NCI-H2107 (cell line): Measurements from ENCODE around the gene ANKRD13B.

Experiments used
- DNase-seq: peaks from one replicate; lab custom pipeline; 2025; lab: John Stamatoyannopoulos, UW

ANKRD13B gene

DNA sequence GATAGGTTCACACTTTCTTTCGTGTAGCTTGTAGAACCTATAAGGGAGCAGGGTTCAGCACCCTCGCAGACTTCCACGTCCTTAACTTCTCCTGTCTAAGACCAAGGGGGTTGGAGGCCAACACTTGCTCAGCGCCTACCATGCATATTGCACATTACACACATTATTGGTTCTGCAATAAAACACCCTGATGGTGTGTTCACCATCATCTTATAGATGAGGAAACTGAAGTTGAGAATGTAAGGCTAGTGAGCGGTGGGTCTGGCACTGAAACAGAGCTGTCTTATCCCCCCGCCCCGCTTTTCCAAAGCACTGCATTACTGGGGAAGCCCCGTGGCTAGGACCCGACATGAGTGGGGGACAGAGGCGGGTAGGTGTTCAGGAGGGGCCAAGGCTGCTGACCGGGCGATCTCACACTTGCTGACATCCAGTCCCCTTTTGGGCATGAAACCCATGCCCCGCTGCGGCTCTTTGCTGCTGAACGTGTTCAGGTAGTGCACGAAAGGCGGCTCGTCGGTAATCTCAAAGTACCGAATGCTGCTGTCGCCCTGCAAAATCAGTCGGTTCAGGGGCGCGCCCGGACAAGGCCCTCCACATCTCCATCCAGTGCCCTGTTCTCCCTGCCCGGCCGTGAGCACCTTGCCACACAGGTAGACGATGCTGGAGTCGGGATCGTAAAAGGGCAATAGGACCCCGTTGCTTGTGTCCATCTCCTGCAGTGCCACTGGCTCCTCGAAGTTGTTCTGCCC is 23.5 kb downstream of the ANKRD13B start:
- DNase-seq: no peak

DNA sequence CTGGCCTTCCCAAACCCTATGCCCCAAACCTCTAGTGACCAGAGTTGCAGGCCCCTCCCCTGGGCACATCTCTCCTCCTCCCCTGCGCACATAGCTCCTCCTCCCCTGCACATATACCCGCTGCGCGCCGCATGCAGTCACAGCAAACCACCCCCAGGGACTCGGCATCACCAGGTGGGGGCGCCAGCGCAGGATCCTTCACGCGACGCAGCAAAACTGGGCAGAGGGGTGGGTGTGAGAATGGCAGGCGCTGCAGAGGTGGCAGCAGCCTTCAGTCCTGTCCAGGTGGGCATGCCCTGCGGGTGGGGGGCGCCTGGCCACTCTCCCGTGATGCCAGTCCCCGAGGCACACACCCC is 24.2 kb downstream of the ANKRD13B start:
- peak; percentile 54 for DNase-seq

DNA sequence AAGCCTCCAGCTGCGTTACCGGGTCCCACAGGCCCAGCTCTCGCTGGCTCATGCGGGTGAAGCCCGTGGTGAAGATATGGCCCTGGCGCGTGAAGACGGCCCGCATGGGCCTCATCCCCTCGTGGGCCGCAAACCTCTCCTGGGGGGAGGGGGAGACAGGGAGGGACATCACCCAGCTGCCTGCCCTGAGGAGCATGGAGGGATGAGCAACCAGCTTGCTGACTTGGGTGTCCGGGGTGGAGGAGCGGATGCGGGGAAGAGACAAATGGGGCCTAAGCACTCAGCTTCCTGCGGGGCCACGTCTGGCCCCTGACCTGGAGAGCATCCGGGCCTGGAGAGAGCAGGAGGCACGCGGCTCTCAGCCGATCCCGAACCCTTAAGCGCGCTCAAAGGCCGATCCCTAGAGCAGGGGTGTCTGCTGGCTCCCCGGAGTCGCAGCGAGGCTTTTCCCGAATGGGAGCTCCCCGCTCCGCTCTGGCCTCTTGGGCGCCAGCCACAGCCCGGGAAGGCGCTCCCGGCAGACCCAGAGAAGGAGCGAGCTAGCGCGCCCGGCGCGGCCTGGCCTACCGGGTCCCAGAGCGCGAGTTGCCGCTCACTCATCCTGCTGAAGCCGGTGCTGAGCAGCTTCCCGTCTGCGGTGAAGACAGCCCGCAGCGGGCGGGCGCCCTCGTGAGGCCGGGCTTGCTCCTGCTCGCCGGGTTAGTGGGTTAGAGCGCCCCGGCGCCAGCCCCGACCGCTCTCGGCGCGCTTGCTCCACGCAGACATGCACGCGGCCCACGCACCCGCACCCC is 24.7 kb downstream of the ANKRD13B start:
- peak; percentile 86 for DNase-seq

DNA sequence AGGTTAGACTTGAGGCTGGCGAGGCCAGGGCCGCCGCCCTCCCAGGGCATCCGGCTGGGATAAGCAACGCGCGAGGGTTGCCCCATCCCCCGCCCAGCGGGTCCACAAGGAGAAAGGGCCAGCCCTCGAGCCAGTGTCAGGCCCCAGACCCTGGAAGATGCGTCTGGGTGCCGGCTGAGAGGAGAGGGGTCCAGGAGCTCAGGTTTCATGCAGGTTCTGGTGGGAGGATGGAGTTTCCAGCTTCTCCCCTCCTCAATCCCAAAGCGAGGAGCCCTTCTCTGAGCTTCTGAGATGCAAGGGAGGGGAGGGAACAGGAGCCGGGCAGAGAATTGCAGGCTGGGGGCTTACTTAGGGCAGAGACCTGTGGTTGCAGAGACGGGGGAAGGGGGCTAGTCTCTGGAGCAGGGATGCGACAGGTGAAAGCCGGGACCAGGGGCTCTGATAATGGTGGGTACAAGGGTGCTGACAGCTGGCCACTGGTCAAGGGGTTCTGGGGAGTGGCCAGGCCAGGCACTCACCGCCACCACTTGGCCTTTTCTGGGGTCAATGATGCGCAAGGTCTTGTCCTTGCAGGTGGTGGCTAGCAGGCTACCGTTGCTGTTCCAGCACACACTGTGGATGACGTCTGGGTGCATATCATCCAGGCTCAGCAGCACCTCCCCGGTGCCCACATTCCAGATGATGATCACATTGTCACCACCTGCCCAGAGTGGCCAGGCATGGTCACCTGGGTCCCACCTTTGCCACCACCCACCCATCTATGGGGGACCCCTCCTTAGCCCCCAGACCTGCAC is 25.5 kb downstream of the ANKRD13B start:
- DNase-seq: no peak

DNA sequence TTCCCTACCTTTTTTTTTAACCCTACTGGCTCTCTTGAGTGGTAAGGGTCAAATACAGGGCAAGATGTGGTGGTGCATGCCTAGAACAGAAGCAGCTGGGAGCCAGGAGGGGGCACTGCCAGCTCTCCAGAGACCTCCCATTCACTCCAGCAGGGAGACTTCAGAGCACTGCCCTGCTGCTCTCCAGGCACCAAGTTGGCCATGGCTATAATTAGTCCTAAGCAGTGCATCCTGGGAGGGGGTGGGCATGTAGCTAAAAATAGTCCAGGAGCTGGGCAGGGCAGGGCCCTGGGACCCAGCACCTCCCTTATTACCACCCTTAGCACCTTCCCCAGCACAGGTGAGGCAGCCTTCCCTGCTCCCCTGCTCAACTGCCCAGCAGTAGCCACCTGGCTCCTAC is 26.3 kb downstream of the ANKRD13B start:
- DNase-seq: no peak

DNA sequence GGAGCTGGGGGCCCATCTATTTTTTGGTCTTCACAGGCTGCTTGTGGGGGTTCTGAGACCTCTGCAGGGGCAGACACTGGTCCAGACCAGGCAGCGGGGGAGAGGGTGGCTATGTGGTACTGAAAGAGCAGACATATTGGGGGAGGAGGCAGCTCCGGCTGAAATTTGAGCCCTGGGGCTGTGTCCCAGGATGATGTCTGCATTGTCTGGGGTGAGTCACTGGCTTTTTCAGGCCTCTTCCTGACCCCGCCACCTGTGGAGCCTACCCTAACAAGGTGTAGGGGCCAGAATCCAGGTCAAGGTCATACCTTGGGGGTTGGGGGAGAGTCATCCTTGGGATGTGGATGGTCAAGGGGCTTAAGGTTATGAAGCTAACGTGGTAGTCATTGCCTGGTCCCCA is 27.3 kb downstream of the ANKRD13B start:
- DNase-seq: no peak

DNA sequence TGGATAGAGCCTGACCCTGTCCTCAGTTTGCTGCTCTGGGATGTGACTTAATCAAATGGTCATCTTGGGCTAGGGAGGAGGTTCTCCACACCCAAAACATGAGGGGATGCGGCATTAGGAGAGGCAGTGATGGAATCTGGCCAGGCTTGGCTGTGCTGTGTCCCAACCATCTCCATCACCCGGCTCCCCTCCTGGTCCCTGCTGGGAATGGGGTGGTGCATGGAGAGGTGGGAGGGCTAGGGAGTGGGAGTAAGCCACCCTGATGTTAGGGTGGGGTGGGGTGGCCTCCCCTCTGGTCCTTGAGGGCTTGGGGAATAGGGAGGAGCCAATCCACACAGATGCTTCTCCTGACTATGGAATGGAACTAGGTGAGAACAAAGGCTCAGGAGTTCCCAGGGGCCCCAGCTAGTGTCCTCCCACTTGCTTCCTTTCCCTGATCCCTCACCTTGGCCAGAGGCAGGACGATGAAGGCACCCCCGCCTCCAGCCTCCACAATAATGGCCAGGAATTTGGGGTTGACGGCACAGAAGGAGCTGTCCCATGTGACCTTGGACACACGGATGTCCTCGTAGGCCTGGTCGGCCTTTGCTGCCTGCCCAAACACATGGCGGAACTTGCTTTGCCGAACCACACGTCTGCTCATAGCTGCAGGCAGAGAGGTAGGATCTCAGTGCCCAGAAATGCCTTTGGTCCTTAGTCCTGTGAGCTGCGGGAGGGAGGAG is 28.0 kb downstream of the ANKRD13B start:
- DNase-seq: no peak

DNA sequence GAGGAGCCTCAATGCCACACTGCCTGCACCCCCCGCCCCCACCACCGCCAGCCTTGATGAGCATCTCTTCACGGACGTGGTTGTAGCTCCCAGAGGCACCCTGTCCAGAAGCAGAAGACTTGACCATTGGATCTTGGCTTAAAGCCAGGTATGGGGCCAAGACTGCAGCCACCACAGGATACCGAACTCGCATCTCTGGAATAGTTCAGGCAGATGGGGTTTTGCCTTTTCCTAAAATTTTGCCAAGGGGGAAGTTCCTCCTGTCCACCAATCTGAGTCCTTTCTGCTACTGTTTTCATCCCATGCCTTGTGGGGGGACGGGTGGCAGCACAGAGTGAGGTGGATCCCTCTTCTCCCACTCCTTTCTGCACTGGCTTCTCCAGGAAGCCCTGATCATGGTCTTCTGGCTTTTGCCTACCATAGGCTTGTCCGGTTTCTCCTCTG is 28.8 kb downstream of the ANKRD13B start:
- no peak for DNase-seq

DNA sequence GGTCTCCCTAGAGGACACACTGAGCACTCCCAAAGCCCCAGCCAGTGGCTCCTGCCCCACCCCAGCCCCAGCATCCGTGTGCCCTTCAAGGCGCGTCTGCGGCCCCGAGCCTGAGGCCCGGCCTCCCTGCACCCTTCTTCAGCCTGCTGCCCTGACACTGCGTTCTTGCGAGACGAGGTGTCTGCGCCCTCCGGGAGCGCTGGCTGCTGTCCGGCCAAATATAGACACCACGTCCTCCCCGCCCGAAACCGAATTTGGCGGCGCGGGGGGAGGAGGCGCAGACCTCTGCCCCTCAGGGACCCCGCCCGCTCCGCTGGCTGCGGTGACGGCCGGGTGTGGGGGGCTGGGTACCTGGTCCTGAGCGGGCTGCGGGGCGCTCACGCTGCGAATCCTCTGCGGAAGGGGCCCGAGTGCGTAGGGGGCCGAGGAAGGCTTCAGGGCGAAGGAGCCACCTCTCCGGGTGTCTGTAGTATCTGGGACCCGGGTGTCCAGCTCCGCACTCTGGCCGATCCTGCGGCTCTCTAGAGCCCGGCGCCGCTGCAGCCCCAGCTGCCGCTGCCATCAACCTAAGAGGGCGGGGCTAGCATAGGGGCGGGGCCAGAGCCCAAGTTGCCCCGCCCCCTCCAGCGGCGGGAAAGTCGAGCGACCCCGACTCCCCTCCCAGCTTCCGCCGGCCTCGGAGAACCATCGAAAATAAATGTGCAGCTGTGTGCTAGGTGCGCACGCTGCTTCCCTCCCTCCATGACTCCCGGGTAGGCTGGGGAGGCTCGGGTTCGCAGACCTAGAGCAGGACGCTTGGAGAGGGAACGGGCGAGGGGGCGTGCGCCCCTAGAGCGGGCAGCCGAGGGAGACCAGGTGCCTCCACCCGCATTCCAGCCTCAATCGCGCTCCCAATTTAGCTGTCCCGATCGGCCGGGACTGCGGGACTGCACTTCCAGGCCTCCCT is 29.7 kb downstream of the ANKRD13B start, which contains the start of gene CORO6:
CORO6 (minus strand) TSS at position 576 of the 946 bp plus-strand sequence. CDS start 1,491 bp downstream, outside the sequence.
- DNase-seq: no peak

DNA sequence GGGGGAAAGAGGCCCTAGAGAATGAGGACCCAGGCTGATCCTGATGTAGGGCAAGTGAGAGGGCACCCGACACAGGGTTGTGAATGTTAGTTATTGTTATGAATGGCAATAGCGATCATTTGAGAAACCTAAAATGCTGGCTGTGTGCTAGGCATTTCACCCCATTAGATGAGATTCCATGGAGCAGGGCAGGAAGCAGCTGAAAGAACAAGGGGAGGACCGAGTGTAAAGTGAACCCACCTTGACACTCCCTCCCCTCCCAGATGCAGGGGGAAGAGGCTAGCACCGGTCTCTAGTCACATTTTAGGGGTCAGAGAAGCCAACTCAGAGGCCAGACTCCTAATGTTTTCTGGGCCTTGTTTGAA is 30.3 kb downstream of the ANKRD13B start:
- DNase-seq: no peak

DNA sequence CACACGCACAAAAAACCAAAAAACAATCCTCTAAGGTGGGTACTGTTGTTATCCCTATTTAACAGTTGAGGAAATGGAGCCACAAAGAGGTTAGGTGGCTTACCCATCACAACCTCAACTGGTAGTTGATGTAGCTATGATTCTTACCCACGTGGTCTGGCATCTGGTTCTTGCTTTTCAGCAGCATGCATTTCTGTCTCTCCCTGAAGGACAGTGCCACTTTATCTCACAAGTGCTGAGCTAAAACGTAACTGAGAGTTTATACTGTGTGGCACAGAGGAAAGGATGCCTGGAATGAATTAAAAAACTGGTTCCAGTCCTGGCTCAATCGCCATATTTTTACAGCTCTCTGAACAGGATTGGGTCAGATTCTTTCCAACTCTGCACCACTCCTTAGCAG is 31.7 kb downstream of the ANKRD13B start:
- no peak for DNase-seq

DNA sequence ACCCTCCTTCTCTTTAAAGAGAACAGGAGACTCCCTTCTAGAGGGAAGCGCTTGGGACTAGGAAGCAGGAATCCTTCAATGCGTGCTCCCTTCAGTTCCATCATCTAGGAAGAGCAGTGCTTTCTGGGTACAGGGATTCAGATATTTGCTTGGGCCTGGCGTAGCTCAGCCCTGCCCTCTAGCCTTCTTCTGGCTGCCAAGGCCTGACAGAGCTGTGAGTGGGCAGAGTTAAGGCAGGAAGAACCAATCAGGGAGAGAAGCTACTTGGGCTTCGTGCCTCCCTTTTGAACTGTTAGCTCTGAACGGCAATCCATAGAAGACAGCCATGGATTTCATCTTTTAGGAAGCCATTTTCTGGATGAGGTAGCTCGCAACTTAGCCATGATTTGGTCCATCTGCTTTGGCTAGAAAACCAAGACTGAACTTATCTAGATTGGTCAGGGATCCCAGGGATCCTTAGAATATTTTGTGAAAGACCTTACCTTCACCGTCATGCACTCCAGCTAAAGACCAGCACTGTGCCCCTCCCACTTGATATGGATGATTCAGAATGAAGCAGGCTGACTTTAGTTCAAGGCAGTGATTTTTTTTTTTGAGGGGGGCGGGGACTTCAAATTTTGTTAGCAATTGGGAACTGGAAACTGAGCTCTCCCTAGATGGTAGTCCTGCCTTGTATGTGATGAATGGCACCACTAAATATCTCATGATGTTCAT is 32.3 kb downstream of the ANKRD13B start:
- DNase-seq: no peak

DNA sequence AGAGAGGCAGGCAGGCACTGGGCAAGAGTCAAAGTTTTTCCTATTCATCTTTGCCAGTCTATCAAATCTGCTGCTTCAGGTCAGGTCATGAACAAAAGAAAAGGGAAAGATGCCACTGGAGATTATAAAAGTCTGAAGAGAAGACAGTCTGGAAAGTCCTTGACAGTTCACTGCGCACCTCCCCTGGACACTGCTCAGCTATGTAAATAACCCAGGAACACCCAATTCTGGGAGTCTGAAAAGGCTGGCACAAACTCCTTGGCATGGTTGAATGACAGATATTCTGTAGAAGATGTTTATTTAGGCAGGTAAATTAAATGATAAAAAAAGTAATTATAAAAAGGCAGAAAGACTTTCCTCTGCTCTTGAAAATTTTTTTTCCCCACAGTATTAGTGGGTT is 35.0 kb downstream of the ANKRD13B start:
- no peak for DNase-seq

DNA sequence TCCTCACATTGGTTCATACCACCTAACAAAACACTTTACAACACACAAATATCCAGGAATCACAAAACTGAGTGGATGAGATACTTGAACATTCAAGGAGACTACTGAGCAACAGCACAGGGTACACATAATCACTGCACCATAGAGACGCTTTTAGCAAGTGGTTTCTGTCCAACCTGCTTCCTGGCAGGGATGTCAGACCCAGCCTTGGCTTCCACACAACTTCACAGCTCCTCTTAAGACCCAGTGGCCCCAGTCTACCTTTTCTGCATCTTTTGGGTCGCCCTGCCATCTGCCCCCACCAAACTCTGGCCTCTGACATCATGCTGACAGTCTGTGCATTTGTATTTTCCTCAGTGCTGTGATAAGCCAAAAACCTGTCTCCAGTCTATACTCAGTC is 35.7 kb downstream of the ANKRD13B start:
- DNase-seq: no peak

DNA sequence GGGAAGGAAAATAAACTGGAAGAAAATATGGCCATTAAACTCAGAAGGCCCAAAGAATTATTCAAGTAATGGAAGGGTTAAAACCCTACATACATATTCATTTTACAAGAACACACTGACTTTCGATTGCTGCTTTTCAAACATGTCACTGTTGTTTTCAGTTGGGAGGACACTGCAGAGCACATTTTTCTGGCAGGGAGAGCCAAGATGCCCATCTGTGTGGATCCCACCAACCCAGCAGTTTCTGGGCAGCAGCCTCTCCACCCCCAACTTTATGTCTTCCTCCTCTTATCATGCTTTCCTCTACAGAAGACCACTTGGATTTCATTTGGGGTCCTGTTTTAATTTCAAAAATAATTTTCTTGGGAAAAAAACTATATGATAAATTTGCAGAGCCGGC is 36.9 kb downstream of the ANKRD13B start:
- no peak for DNase-seq

DNA sequence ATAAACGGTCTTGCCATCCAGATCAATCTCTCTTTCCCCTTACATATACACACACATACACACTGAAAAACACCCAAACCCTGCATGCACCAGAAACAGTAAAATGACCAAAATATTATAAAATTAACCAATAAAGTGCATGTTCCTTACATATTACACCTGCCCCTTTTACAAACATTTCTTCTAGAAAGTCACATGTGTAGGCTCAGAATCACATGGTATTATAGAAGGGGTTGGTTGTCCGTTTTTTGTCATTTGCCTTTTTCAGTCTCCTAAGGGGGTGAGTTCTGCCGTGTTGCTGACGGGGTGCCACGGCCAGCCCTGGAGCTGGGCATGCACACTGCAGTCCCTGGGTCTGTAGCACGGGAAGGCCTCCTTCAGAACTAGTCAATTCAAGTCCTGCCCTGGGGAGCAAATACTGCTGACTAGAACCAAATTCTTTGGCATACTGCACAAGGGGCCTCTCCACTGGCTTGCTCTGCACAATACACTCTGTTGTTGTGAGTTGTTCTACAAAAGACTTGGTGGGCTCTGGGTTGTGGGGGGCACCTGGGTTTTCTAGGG is 37.8 kb downstream of the ANKRD13B start:
- DNase-seq: no peak

DNA sequence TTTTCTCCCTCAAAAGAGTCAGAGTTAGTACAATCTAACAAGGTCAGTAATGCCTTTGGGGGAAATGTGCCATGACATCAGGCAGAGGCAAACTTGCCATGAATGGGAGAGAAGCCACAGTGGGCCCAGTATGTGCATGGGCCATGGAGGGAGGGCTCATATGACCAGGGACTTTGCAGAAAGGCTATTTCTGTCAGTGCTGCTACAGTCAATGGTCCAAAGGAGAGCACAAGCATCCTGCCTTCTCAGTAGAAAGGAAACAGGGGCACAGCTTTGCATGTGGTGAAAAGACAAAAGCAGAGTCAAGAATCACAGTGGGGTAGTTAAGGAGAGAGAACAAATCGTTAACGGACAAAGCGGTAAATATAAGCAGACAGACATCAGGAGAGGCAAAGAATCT is 41.0 kb downstream of the ANKRD13B start:
- DNase-seq: no peak

DNA sequence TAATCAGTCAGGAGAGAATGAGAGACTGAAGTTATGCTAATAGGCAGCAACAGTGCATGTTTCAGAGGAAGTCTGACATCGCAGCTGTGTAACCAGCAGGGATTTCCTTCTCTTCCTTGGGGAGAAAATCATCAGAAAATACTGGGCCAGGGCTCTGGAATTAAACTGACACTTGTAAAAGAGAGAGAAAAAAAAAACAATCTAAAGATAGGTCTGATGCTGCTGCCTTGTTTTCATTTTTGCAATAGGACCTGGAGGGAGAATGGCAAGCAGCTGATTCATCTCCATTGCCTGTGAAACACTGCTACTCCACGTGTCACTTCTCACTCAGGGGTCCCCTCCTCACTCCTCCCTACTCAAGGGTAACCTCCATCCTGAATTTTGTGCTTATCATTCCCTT is 47.5 kb downstream of the ANKRD13B start:
- DNase-seq: no peak

DNA sequence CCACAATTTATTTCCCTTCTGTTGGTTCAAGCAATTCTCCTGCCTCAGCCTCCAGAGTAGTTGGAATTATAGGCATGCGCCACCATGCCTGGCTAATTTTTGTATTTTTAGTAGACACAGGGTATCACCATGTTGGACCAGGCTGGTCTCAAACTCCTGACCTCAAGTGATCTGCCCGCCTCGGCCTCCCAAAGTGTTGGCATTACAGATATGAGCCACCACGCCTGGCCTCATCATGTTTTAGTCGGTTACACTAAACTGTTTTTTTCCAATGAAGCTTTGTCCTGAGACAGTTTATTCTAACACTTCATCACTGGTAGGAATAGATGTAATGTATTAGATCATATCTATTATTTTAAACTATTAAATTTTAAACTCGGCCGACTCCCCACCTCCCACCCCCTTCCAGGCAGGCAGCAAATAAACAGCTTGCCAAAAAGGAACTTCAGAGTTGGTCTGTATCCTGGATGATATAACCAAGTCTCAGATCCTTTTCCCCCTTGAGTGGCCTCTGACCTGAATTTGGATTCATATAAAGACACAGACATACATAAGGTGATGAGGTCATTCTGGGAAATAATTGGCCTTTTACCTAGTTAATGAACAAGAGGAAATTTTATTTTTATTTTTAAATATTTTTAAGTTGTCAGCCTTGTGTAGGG is 48.2 kb downstream of the ANKRD13B start:
- no peak for DNase-seq
